GM12891 (cell line): ENCODE data around the gene SLC6A5.

ENCODE experiments used
- DNase-seq: peaks from one replicate; pipeline ENCODE4 v3.0.0; 2011; ENCODE audit warnings: low spot score; ENCODE audit not compliant: insufficient read length
- FAIRE-seq: peaks from 2 replicates; lab custom pipeline; 2011; peaks lifted over from hg19 to GRCh38; lab: Jason Lieb, UNC
- PAX5 ChIP-seq: IDR thresholded peaks from 2 replicates; pipeline ENCODE4 v1.6.1; 2011; ENCODE audit warnings: low read length, moderate library complexity, mild to moderate bottlenecking; ENCODE audit not compliant: insufficient read depth, severe bottlenecking
- POLR2A ChIP-seq: IDR thresholded peaks from 2 replicates; pipeline ENCODE4 v1.6.1; 2011; ENCODE audit warnings: low read depth, low read length, control low read depth
- POLR2AphosphoS5 ChIP-seq: IDR thresholded peaks from 2 replicates; pipeline ENCODE4 v1.6.1; 2011; ENCODE audit warnings: low read depth, low read length, control low read depth
- POU2F2 ChIP-seq: IDR thresholded peaks from 2 replicates; pipeline ENCODE4 v1.6.1; 2011; ENCODE audit warnings: low read depth, mild to moderate bottlenecking, control low read depth, low read length, moderate library complexity
- SPI1 ChIP-seq: IDR thresholded peaks from 2 replicates; pipeline ENCODE4 v1.6.1; 2011; ENCODE audit warnings: low read depth, low read length, control low read depth
- TAF1 ChIP-seq: IDR thresholded peaks from 2 replicates; pipeline ENCODE4 v1.6.1; 2011; ENCODE audit warnings: low read depth, low read length, control low read depth

SLC6A5 gene

DNA sequence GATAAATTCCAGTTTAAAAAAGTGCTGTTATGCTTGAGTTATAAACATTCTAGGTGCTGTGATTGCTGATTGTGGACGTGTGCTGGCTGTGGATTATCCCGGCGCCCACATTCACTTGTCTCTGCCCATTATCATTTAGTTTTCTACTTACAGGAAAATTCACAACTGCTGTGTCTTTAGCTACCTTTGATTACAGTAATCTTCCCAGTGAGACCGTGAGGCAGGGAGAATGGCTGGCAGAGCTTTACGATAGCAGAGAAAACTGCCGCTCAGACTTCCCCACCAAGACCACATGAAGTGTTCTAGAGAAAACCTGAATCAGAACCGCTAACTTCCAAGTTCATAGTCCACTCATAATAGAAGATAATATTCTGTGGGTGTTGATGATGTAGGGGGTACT is 35.4 kb downstream of the SLC6A5 start:
- FAIRE-seq: no peak
- no peak for TF ChIP-seq POLR2A
- TF ChIP-seq POU2F2: no peak
- no peak for TF ChIP-seq PAX5
- no peak for TF ChIP-seq POLR2AphosphoS5
- TF ChIP-seq TAF1: no peak
- TF ChIP-seq SPI1: no peak
- no peak for DNase-seq

- DNase-seq (no peak), FAIRE-seq (no peak)
- TF ChIP-seq PAX5: no peak
- TF ChIP-seq TAF1: no peak
- TF ChIP-seq SPI1: no peak
- no peak for TF ChIP-seq POU2F2
- no peak for TF ChIP-seq POLR2AphosphoS5
- TF ChIP-seq POLR2A: no peak
Measured at GRCh38 chr11:20638074-20638473, 38.7 kb downstream of the SLC6A5 start.

DNA sequence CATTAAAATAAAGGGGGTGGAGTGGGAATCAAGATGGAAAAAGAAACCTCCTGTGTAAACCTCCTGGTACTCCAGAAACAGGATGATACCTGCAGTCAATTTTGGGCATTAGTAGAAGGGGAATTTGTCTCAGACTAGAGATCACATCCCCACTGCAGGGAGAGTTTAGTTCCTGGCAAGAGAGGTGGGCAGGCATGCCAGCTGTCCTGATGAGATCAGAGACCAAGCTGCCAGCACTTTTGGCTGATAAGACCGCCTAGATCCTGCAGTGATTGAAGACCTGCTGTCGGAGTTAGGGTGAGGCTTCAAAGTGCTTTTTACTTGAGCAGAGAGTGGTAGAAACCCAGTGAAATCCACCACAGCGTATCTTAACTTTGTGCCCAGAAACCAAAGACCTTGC is 40.3 kb downstream of the SLC6A5 start:
- FAIRE-seq: no peak
- DNase-seq: no peak
- no peak for TF ChIP-seq POU2F2

GRCh38 chr11:20640401-20640800 is 41.0 kb downstream of the SLC6A5 start:
- no peak for FAIRE-seq
- TF ChIP-seq PAX5: no peak
- no peak for TF ChIP-seq SPI1
- no peak for TF ChIP-seq POU2F2
- TF ChIP-seq TAF1: no peak
- no peak for TF ChIP-seq POLR2A

GRCh38 chr11:20644360-20644759 is 45.0 kb downstream of the SLC6A5 start:
- FAIRE-seq (no peak), DNase-seq (no peak)
- TF ChIP-seq POLR2A: no peak

More at GRCh38 chr11:20640401-20640800, 41.0 kb downstream of the SLC6A5 start:
- no peak for DNase-seq

DNA sequence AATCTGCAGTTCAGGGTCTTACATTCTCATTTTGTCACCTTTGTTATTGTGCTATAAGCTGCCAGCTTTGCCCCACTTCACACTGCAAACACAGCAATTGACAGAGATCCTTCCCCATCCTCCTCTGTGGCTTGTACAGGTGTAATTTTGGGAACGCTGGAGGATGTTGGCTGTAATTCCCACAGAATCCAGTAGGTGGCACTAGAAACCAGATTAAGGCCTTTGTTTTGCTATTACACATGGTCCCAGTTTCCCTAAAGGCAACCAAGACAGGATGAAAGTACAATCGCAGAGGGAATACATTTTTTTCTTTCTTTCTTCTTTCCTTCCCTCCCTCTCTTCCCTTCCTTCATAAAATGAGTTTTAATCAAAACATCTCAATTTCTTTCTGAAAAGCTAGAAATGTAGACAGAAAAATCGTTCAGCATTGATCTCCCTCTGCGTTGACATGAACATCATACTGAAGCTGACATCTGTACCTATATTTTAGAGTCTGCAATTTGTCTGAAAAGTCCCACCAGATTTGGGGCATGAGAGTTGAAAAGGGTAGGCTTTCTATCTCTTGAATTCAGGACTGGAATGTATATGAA is 48.7 kb downstream of the SLC6A5 start:
- TF ChIP-seq SPI1: no peak
- no peak for TF ChIP-seq PAX5
- no peak for TF ChIP-seq POLR2AphosphoS5
- no peak for TF ChIP-seq POLR2A
- no peak for TF ChIP-seq POU2F2
- FAIRE-seq: peak; percentile 90
- peak; percentile 39 for DNase-seq

- DNase-seq (no peak), FAIRE-seq (no peak)
- TF ChIP-seq POLR2AphosphoS5 (no peak), TAF1 (no peak), POLR2A (no peak), SPI1 (no peak), POU2F2 (no peak), PAX5 (no peak)
Measured at GRCh38 chr11:20652150-20652806, 52.9 kb downstream of the SLC6A5 start.

DNA sequence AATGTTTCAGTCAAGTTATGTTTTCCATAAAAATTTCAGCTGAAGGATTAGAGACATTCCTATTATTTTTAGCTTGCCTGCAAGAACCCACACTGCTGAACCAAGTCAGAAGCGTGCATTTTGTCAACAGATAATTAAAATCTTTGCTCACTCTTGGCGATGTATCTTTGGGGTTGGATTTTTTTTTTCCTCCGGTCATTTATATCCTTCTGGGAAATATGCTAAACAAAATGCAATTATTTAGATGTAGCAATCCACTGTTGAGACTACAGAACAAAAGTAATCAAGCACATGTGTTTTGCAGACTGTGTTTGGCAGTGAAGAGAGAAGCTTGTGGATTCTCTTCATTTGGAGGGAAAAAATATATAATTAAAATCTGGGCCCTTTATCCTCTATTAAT is 54.6 kb downstream of the SLC6A5 start:
- DNase-seq (no peak), FAIRE-seq (no peak)
- TF ChIP-seq POLR2A: no peak
- no peak for TF ChIP-seq PAX5
- no peak for TF ChIP-seq POLR2AphosphoS5
- TF ChIP-seq POU2F2: no peak
- TF ChIP-seq TAF1: no peak
- no peak for TF ChIP-seq SPI1

GRCh38 chr11:20656901-20657300 is 57.5 kb downstream of the SLC6A5 start:
- TF ChIP-seq POLR2A (no peak), PAX5 (no peak), POU2F2 (no peak), TAF1 (no peak), POLR2AphosphoS5 (no peak), SPI1 (no peak)
- no peak for DNase-seq
- FAIRE-seq: no peak

- no peak for TF ChIP-seq POLR2A
- no peak for TF ChIP-seq TAF1
- no peak for TF ChIP-seq PAX5
- TF ChIP-seq SPI1: no peak
- no peak for TF ChIP-seq POLR2AphosphoS5
- no peak for TF ChIP-seq POU2F2
- DNase-seq (no peak), FAIRE-seq (no peak)
Measured at GRCh38 chr11:20658135-20658534, 58.7 kb downstream of the SLC6A5 start.
